Natural killer cell (primary cell): ENCODE measurements around the gene COL4A1. TPM values are rescaled to one million over a fixed set of nuclear protein-coding genes. Genes with fewer than 3 reads are reported as not detected.

ENCODE experiments used
- ATAC-seq, 3 donors: fragments of 150-1000 bp in 2 of 3; fragments of 200-7000 bp in 1 of 3; cut with Tn5 transposase; 1 replicate in 1 of 3; 2 replicates in 2 of 3; pipeline ENCODE4 v1.10.0; 2021; ENCODE audit warnings: mild to moderate bottlenecking in 2 of 3, moderate library complexity in 2 of 3
- DNase-seq, 2 donors: peaks; one replicate each; pipeline versions ENCODE4 v3.0.0 to v3.0.0-alpha.2; 2013 to 2021; ENCODE audit warnings: mixed read lengths in 1 of 2
- H3K27ac ChIP-seq: one replicate; pipeline ENCODE4 v1.5.1; 2013; ENCODE audit warnings: mild to moderate bottlenecking, low read length
- H3K27me3 ChIP-seq: one replicate; pipeline ENCODE4 v1.6.1; 2013; ENCODE audit warnings: low read length; ENCODE audit not compliant: control insufficient read depth, insufficient read depth
- H3K36me3 ChIP-seq: one replicate; pipeline ENCODE4 v1.6.1; 2013; ENCODE audit warnings: low read length; ENCODE audit not compliant: control insufficient read depth, insufficient read depth
- H3K4me1 ChIP-seq: one replicate; pipeline ENCODE4 v1.6.1; 2013; ENCODE audit warnings: low read length; ENCODE audit not compliant: control insufficient read depth, insufficient read depth
- H3K4me3 ChIP-seq: one replicate; pipeline ENCODE4 v1.5.1; 2013; ENCODE audit warnings: low read length
- H3K9me3 ChIP-seq: one replicate; pipeline ENCODE4 v1.6.1; 2013; ENCODE audit warnings: low read length; ENCODE audit not compliant: control insufficient read depth, insufficient read depth
- H3K27ac Mint-ChIP-seq, 2 donors: one replicate each; pipeline ENCODE4 v1.8.0; 2022; ENCODE audit warnings: mild to moderate bottlenecking in 2 of 2, mixed read lengths in 2 of 2, moderate library complexity in 1 of 2
- H3K27me3 Mint-ChIP-seq, 2 donors: one replicate each; pipeline ENCODE4 v1.8.0; 2022; ENCODE audit warnings: low read depth in 2 of 2, mixed read lengths in 2 of 2
- H3K36me3 Mint-ChIP-seq: one replicate; pipeline ENCODE4 v1.8.0; 2022; ENCODE audit warnings: mixed read lengths
- H3K4me1 Mint-ChIP-seq, 2 donors: one replicate each; pipeline ENCODE4 v1.8.0; 2022; ENCODE audit warnings: mixed read lengths in 2 of 2
- H3K4me3 Mint-ChIP-seq: one replicate; pipeline ENCODE4 v1.8.0; 2022; ENCODE audit warnings: mild to moderate bottlenecking, moderate library complexity, mixed read lengths
- H3K9me3 Mint-ChIP-seq, 2 donors: one replicate each; pipeline ENCODE4 v1.8.0; 2022; ENCODE audit warnings: mixed read lengths in 2 of 2
- CTCF ChIP-seq: fragments of 200-600 bp; IDR thresholded peaks from one replicate; pipeline ENCODE4 v1.8.0; 2022; ENCODE audit warnings: antibody characterized with exemption
- WGBS: methylation state at CpG from one replicate; pipeline ENCODE4 v1.1.7; 2013; ENCODE audit warnings: missing lambda C conversion rate; ENCODE audit not compliant: insufficient coverage; 5-methylcytosine and 5-hydroxymethylcytosine counted together
- intact Hi-C: fragments of 100-400 bp; cut with micrococcal nuclease; formaldehyde crosslinking; loops from one replicate; pipeline ENCODE4 v1.14.2; 2022
- total RNA-seq, 4 donors: library from RNA; stranded (reverse); fragments of 120-200 nt in 1 of 4; gene quantifications; one replicate each; pipeline versions ENCODE4 v1.2.3 to v1.2.4, GENCODE V29; 2013 to 2022

Gene COL4A1
- total RNA-seq, 3 donors from 2014 or later (not counting 1 experiment from before 2014, with no cell fraction given), result not detected

GRCh38 chr13:110251193-110251819 is 55.7 kb downstream of the COL4A1 start:
- TF ChIP-seq CTCF, result no peak
- H3K9me3 Mint-ChIP-seq, result no peaks in the 10 kb centered on the region
- WGBS, result 85% methylated on average over 11 of the region's 12 CpGs
- intact Hi-C loops, result no loop called here
- DNase-seq, result no peak
- Histone ChIP-seq H3K27me3 (no peaks in the 10 kb centered on the region), H3K27ac (no peak overlapping the region), H3K4me1 (no peaks in the 10 kb centered on the region), H3K9me3 (peaks cover 5% of the 10 kb centered on the region), H3K4me3 (no peak overlapping the region), H3K36me3 (no peaks in the 10 kb centered on the region)
- H3K4me1 Mint-ChIP-seq, result peaks cover 0 to 6% of the 10 kb centered on the region in 2 donors
- H3K27me3 Mint-ChIP-seq, result peaks cover 7 to 20% of the 10 kb centered on the region in 2 donors
- no peak overlapping the region for H3K27ac Mint-ChIP-seq
- no peak for ATAC-seq
- H3K36me3 Mint-ChIP-seq, result no peaks in the 10 kb centered on the region
- H3K4me3 Mint-ChIP-seq, result no peak overlapping the region

GRCh38 chr13:110250258-110250891 is 56.6 kb downstream of the COL4A1 start:
- TF ChIP-seq CTCF, result no peak
- 79% methylated on average over 10 of the region's 10 CpGs for WGBS
- H3K36me3 Mint-ChIP-seq, result no peaks in the 10 kb centered on the region
- H3K4me3 Mint-ChIP-seq, result no peak overlapping the region
- peaks cover 4 to 20% of the 10 kb centered on the region in 2 donors for H3K27me3 Mint-ChIP-seq
- DNase-seq, result no peak
- intact Hi-C loops, result no loop called here
- no peak overlapping the region for H3K27ac Mint-ChIP-seq
- H3K4me1 Mint-ChIP-seq, result peaks cover 0 to 6% of the 10 kb centered on the region in 2 donors
- no peaks in the 10 kb centered on the region for H3K27me3 ChIP-seq
- H3K9me3 ChIP-seq, result peaks cover 5% of the 10 kb centered on the region
- no peak for ATAC-seq
- no peak overlapping the region for H3K27ac ChIP-seq
- H3K4me1 ChIP-seq, result no peaks in the 10 kb centered on the region
- no peak overlapping the region for H3K4me3 ChIP-seq
- no peaks in the 10 kb centered on the region for H3K9me3 Mint-ChIP-seq
- H3K36me3 ChIP-seq, result no peaks in the 10 kb centered on the region

GRCh38 chr13:110249326-110249725 is 57.6 kb downstream of the COL4A1 start:
- intact Hi-C loops, result no loop called here
- Histone ChIP-seq H3K27ac (no peak overlapping the region), H3K4me3 (no peak overlapping the region), H3K9me3 (no peaks in the 10 kb centered on the region), H3K36me3 (no peaks in the 10 kb centered on the region), H3K4me1 (no peaks in the 10 kb centered on the region), H3K27me3 (no peaks in the 10 kb centered on the region)
- WGBS, result 80% methylated on average over 13 of the region's 13 CpGs
- DNase-seq (no peak), ATAC-seq (no peak)
- no peak for TF ChIP-seq CTCF
- Mint-ChIP-seq H3K27ac (no peak overlapping the region), H3K36me3 (no peaks in the 10 kb centered on the region), H3K4me1 (no peaks in the 10 kb centered on the region), H3K27me3 (peaks cover 4 to 20% of the 10 kb centered on the region in 2 donors), H3K9me3 (no peaks in the 10 kb centered on the region), H3K4me3 (no peak overlapping the region)
